AG04450 (cell line): ENCODE results near the gene SLC16A3. TPM values are rescaled to one million over a fixed set of nuclear protein-coding genes. Genes with fewer than 3 reads are reported as not detected.

Experiments used
- CTCF ChIA-PET: fragments of 300-600, 350-600 bp; formaldehyde crosslinking; extraction: SDS; loops from one replicate; lab custom pipeline; 2022; ENCODE audit warnings: antibody characterized with exemption, inconsistent platforms; lab: Charles Lee
- POLR2A ChIA-PET: fragments of 350-600 bp; formaldehyde crosslinking; extraction: SDS; loops from one replicate; lab custom pipeline; 2021; ENCODE audit warnings: antibody characterized with exemption, inconsistent platforms; lab: Yijun Ruan, JAX
- DNase-seq: peaks from one replicate; pipeline ENCODE4 v3.0.0-alpha.2; 2011; ENCODE audit warnings: low read depth, low spot score
- H3K27ac ChIP-seq: one replicate; pipeline ENCODE4 v1.5.1; 2012; ENCODE audit warnings: low read depth, low read length, control low read depth
- H3K27me3 ChIP-seq: one replicate; pipeline ENCODE4 v1.6.0; 2012; ENCODE audit warnings: low read length; ENCODE audit not compliant: control insufficient read depth, insufficient read depth
- H3K4me3 ChIP-seq: 2 replicates; pipeline ENCODE4 v1.5.1; 2011; ENCODE audit warnings: mild to moderate bottlenecking, low read depth, low read length, control low read depth
- H3K9me3 ChIP-seq: 2 replicates; pipeline ENCODE4 v1.5.1; 2012; ENCODE audit warnings: low read length; ENCODE audit not compliant: control insufficient read depth, insufficient read depth
- CTCF ChIP-seq: IDR thresholded peaks from 2 replicates; pipeline ENCODE4 v1.5.1; 2011; ENCODE audit warnings: low read depth, low read length, control low read depth, inconsistent platforms
- polyA plus RNA-seq: library from polyadenylated mRNA; depleted of rRNA; stranded (reverse); fragments of >200 nt; gene quantifications from 2 replicates; pipeline ENCODE4 v1.2.3, GENCODE V29; 2011

The SLC16A3 gene
- polyA plus RNA-seq, 1 experiment: 61.7 TPM

GRCh38 chr17:82215972-82216300, 12.9 kb upstream of the SLC16A3 start:
- no peaks in the 10 kb centered on the region; the same call in 1 of the 2 replicates for H3K9me3 ChIP-seq
- POLR2A ChIA-PET: interaction anchor here (0.6 to 0.8 kb wide), 2 partner anchors 21 to 35 kb away, joined by 3 to 5 read pairs; no protein-coding TSS in a partner anchor
- H3K4me3 ChIP-seq: no peak overlapping the region
- DNase-seq: no peak
- no peaks in the 10 kb centered on the region for H3K27me3 ChIP-seq
- TF ChIP-seq CTCF: no peak
- CTCF ChIA-PET: no interaction called here
- peak overlapping the region; percentile 91 for H3K27ac ChIP-seq

- H3K9me3 ChIP-seq: no peaks in the 10 kb centered on the region; the same call in 1 of the 2 replicates
- no peak overlapping the region for H3K4me3 ChIP-seq
- CTCF ChIA-PET: no interaction called here
- POLR2A ChIA-PET: no interaction called here
- TF ChIP-seq CTCF: no peak
- DNase-seq: no peak
- H3K27ac ChIP-seq: peak overlapping the region; percentile 91
- no peaks in the 10 kb centered on the region for H3K27me3 ChIP-seq
Observed at GRCh38 chr17:82216301-82217119, 12.3 kb upstream of the SLC16A3 start.

GRCh38 chr17:82217120-82217529, 11.7 kb upstream of the SLC16A3 start:
- no peak for DNase-seq
- Histone ChIP-seq H3K4me3 (no peak overlapping the region), H3K9me3 (no peaks in the 10 kb centered on the region; the same call in 1 of the 2 replicates), H3K27ac (peak overlapping the region; percentile 91), H3K27me3 (no peaks in the 10 kb centered on the region)
- POLR2A ChIA-PET: no interaction called here
- TF ChIP-seq CTCF: no peak
- CTCF ChIA-PET: no interaction called here

- ChIA-PET CTCF (interaction anchor here (1.0 kb wide), 1 partner anchor 19 kb away, joined by 3 read pairs; no protein-coding TSS in a partner anchor), POLR2A (no interaction called here)
- peak; percentile 69 for DNase-seq
- no peak for TF ChIP-seq CTCF
- no peak overlapping the region for H3K4me3 ChIP-seq
- H3K27ac ChIP-seq: peak overlapping the region; percentile 91
- no peaks in the 10 kb centered on the region for H3K27me3 ChIP-seq
- no peaks in the 10 kb centered on the region; the same call in 1 of the 2 replicates for H3K9me3 ChIP-seq
Observed at GRCh38 chr17:82217530-82218204, 11.2 kb upstream of the SLC16A3 start.
